BJ (cell line): Measurements from ENCODE around the gene VWF. TPM values are rescaled to one million over a fixed set of nuclear protein-coding genes. Genes with fewer than 3 reads are reported as not detected.

Experiments used
- CTCF ChIA-PET: fragments of 350-600 bp; formaldehyde crosslinking; extraction: SDS; loops from one replicate; lab custom pipeline; 2021; ENCODE audit warnings: antibody characterized with exemption, inconsistent platforms; lab: Yijun Ruan, JAX
- POLR2A ChIA-PET: fragments of 300-600 bp; sonication (Branson Sonifier 250); formaldehyde crosslinking; extraction: SDS; loops from one replicate; lab custom pipeline; 2021; ENCODE audit warnings: antibody characterized with exemption; lab: Charles Lee
- DNase-seq: peaks from one replicate; pipeline ENCODE4 v3.0.0-alpha.2; 2011; ENCODE audit warnings: low read depth
- H3K27me3 ChIP-seq: 2 replicates; pipeline ENCODE4 v1.6.0; 2011; ENCODE audit warnings: low read length; ENCODE audit not compliant: control insufficient read depth, insufficient read depth
- H3K36me3 ChIP-seq: 2 replicates; pipeline ENCODE4 v1.5.1; 2011; ENCODE audit warnings: low read length; ENCODE audit not compliant: control insufficient read depth, insufficient read depth
- H3K4me3 ChIP-seq: 2 replicates; pipeline ENCODE4 v1.5.1; 2011; ENCODE audit warnings: low read depth, mild to moderate bottlenecking, control low read depth, low read length
- polyA plus RNA-seq: library from polyadenylated mRNA; depleted of rRNA; stranded (reverse); fragments of >200 nt; gene quantifications from 2 replicates; pipeline ENCODE4 v1.2.3, GENCODE V29; 2011
- TF ChIP-seq, protein P1 (sequence below): IDR thresholded peaks from 2 replicates; pipeline ENCODE4 v1.5.1; 2011; ENCODE audit warnings: low read depth, mild to moderate bottlenecking, control low read depth, inconsistent platforms, low read length, moderate library complexity; ENCODE audit not compliant: insufficient read depth

VWF gene
- polyA plus RNA-seq, 1 experiment = 0.06 TPM

- ChIA-PET CTCF (interaction anchor here (1.0 to 4.0 kb wide), 5 partner anchors 15 to 219 kb away, joined by 3 to 28 read pairs (median 8); no protein-coding TSS in a partner anchor), POLR2A (no interaction called here)
- no peak overlapping the region for H3K4me3 ChIP-seq
- no peaks in the 10 kb centered on the region for H3K36me3 ChIP-seq
- DNase-seq = no peak
- TF ChIP-seq, protein P1, sequence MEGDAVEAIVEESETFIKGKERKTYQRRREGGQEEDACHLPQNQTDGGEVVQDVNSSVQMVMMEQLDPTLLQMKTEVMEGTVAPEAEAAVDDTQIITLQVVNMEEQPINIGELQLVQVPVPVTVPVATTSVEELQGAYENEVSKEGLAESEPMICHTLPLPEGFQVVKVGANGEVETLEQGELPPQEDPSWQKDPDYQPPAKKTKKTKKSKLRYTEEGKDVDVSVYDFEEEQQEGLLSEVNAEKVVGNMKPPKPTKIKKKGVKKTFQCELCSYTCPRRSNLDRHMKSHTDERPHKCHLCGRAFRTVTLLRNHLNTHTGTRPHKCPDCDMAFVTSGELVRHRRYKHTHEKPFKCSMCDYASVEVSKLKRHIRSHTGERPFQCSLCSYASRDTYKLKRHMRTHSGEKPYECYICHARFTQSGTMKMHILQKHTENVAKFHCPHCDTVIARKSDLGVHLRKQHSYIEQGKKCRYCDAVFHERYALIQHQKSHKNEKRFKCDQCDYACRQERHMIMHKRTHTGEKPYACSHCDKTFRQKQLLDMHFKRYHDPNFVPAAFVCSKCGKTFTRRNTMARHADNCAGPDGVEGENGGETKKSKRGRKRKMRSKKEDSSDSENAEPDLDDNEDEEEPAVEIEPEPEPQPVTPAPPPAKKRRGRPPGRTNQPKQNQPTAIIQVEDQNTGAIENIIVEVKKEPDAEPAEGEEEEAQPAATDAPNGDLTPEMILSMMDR = peak; percentile 32; the same call in 1 of the 2 replicates
- no peaks in the 10 kb centered on the region; the same call in 1 of the 2 replicates for H3K27me3 ChIP-seq
Observed at GRCh38 chr12:6067152-6067916, 57.1 kb downstream of the VWF start.

GRCh38 chr12:6066651-6067050 is 57.8 kb downstream of the VWF start:
- CTCF ChIA-PET = interaction anchor here (1.4 to 4.3 kb wide), 4 partner anchors 15 to 218 kb away, joined by 4 to 38 read pairs (median 20); no protein-coding TSS in a partner anchor
- no peak overlapping the region for H3K4me3 ChIP-seq
- no peaks in the 10 kb centered on the region for H3K36me3 ChIP-seq
- no peaks in the 10 kb centered on the region; the same call in 1 of the 2 replicates for H3K27me3 ChIP-seq
- POLR2A ChIA-PET = no interaction called here
- TF ChIP-seq, protein P1 = no peak
- no peak for DNase-seq

DNA sequence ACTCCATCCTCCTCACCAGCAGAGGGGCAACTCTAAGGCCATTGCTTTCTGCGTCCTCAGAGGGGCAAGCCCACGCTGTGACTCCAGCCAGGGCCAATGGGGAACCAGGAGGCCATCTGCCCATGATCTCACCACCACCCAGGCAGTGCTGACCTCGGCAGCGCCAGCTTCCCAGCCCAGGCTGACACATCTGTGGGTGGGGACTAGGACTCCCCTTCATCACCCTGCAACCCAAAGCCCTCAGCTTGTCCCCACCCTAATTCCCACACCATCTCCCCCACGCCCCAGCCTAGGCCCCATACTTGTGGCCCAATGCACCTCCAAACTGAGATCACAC is 58.6 kb downstream of the VWF start:
- no peak for DNase-seq
- H3K4me3 ChIP-seq = no peak overlapping the region
- no peaks in the 10 kb centered on the region; the same call in 1 of the 2 replicates for H3K27me3 ChIP-seq
- ChIA-PET CTCF (interaction anchor here (0.6 to 4.3 kb wide), 10 partner anchors 12 to 1080 kb away, joined by 3 to 38 read pairs (median 5); partner anchors contain the start of gene CD9), POLR2A (no interaction called here)
- no peaks in the 10 kb centered on the region for H3K36me3 ChIP-seq
- TF ChIP-seq, protein P1 = no peak

- POLR2A ChIA-PET = no interaction called here
- CTCF ChIA-PET = interaction anchor here (0.6 to 4.3 kb wide), 11 partner anchors 12 to 1080 kb away, joined by 3 to 38 read pairs (median 6); partner anchors contain the start of gene CD9
- TF ChIP-seq, protein P1 = no peak
- no peaks in the 10 kb centered on the region; the same call in 1 of the 2 replicates for H3K27me3 ChIP-seq
- no peak for DNase-seq
- no peaks in the 10 kb centered on the region for H3K36me3 ChIP-seq
- H3K4me3 ChIP-seq = no peak overlapping the region
Observed at GRCh38 chr12:6065131-6065862, 59.2 kb downstream of the VWF start.
